SK-N-DZ (cell line): ENCODE results near the gene LSM14B.
A peak's percentile ranks its signal among the peaks of the same experiment; 100 is the strongest.

Source experiments
- DNase-seq: peaks from one replicate; pipeline ENCODE4 v3.0.0-alpha.2; 2015; ENCODE audit warnings: low spot score

LSM14B gene

DNA sequence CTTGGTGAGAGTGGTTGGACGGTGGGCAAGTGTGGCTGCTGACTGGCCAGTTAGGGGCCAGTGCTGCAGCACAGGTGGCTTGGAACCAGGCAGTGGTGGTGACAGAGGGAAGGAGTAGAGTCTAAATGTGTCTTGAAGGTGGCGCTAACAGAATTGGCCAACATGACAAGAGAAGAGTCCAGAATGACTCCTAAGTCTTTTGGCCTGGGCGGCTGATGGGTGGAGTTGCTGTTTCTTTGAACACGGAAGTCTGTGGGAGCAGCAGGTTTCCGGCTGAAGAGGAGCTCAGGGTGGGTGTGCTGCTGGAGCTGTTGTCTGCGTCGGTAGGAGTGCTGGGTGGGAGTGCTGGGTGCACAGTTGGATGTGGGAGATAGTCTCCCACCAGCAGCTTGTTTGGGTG, 10.1 kb downstream of the LSM14B start:
- no peak for DNase-seq

DNA sequence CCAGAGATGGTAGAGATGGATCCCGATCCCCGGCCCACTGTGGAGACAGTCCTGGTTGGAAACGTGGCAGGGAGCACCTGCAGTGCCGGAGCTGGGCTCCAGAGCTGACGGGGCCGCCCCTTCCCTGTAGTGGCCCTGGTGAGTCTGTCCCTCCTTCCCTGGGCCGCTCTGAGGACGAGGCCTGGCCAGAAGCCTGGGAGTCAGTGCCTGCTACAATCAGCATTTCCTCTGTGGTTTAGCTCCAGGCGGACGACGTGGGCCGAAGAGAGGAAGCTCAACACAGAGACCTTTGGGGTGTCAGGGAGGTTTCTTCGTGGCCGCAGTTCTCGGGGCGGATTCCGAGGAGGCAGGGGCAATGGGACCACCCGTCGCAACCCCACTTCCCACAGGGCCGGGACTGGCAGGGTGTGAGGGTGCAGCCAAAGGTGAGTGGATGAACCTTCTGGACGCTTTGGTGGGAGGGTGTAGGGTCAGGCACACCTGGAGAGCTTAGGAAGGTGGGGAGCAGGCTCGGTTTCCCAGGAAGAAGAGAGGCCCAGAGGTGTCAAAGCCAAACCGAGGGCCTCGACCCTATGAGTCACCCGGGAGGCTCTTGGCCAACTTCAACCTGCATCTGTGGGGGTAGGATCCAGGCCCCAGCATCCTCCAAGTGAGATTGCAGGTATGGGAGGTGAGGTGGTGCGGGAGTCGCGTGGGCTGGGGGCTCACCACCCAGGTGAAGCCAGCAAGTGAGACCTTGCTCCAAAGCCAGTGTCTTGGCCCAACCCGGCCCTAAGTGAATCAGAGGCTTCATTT, 11.0 kb downstream of the LSM14B start:
- DNase-seq, result no peak

- no peak for DNase-seq
These were observed 11.6 kb downstream of the LSM14B start for GRCh38 chr20:62133864-62134263.

DNA sequence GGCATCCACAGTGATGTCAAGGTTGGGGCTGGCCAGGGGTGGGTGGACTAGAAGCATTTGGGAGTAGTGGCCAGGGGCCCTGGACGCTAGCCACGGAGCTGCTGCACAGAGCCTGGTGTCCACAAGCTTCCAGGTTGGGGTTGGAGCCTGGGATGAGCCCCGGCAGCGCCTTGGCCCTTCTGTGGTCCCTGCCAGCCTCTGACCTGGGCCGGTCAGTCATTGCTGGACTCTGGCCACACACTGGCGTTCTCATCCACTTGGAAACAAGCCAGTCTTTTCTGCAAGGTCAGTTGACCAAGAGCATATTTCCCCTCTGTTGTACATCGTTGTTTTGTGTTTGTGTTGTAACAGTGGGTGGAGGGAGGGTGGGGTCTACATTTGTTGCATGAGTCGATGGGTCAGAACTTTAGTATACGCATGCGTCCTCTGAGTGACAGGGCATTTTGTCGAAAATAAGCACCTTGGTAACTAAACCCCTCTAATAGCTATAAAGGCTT, 12.5 kb downstream of the LSM14B start:
- DNase-seq, result no peak

DNA sequence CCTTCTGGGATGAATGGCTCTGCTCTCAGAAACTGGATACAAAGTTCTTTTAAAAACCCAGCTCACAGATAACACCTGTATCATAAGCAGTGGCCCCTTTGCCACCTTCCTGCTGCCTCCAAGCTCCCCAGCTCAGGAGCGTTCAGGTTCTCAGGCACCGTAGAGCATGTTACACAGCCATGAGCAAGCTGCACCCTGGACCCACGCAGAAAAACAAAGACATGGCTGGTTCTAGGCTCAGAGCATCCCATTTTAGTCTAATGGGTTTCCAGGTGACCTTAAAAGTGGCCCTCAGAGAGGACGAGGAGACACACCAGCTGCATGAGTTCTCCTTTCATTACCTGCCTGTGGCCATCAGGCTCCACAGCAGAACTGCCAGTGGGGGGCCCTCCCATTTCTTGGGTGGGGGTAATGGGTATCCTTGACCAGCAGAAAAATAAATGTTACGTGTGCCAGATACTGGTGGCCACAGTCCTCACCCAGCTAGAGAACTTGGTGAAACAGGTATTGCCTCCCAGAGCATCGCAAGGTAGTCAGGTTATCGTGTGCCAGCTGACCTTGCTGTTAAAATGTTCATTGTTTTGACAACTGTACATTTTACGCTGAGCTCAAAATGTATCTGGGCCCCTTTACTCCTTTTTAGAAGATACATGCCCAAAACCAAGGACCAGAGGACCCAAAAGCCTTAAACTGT, 13.4 kb downstream of the LSM14B start:
- DNase-seq, result no peak

DNA sequence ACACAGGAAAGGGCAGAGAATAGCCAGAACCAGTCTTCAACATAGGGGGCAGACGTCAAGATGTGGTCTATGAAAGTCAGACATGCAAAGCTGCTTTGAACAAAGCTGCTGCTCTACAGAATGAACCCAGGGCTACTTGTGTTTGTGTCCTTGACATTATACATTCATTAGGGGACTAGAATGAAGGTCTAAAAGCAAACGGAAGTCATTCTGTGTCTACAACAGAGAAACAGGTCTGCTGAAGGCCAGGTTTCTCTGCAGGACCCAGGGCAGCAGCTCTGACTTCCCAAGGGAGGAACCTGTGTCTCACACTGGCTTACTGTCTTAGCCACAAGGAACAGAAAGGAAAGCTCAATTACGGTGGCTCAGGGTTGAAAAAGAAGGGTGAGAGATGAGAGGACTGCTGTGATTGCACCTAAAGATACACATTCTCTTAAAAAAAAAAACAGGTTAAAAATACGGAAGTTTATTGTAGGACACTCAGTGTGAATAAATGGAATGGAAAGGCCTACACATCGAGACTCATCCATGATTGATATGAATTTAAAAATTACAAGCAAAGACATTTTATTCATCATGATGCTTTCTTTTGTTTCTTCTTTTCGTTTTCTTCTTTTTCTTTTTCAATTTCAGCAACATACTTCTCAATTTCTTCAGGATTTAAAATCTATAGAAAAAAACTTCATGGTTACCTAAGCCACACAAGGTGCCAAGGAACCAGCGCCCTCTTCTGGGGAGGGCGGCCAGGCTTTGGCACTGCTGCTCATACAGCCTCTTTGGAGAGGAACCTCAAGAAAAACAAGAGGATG, 14.2 kb downstream of the LSM14B start:
- peak; percentile 69 for DNase-seq

GRCh38 chr20:62137092-62137384, 14.8 kb downstream of the LSM14B start:
- no peak for DNase-seq

GRCh38 chr20:62137478-62138203, 15.4 kb downstream of the LSM14B start:
- no peak for DNase-seq

DNA sequence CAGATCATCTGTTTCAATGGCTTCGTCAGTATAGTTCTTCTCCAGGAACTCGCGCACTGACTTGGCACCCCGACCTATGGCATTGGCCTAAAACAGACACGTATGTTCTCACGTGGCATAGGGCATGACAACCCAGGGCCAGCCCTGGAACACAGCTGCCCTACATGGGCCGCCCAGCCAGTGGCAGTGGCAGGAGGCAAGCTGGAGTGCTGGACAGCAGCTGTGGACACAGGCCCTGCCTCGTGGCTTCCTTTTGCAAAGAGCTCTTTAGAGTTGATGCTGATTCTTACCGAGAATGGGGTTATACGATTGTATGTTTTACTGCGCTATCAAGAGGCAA, 15.9 kb downstream of the LSM14B start:
- DNase-seq, result no peak

DNA sequence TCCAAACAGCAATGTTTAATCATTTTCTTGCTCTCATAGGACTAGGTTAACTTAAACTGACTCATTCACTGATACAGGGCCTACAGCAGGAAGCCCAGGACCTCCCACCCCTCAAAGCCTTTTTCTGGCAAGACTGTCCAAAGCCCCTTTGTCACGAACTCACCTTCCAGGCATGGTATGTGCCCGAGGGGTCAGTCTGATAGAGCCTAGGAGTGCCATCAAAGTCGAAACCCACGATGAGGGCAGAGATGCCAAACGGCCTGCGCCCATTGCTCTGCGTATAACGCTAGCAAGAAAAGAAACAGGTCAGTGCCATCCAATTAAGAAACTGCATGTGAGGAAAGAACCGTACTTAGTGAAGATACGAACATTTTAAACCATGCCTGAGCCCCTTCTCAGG, 16.6 kb downstream of the LSM14B start:
- no peak for DNase-seq

DNA sequence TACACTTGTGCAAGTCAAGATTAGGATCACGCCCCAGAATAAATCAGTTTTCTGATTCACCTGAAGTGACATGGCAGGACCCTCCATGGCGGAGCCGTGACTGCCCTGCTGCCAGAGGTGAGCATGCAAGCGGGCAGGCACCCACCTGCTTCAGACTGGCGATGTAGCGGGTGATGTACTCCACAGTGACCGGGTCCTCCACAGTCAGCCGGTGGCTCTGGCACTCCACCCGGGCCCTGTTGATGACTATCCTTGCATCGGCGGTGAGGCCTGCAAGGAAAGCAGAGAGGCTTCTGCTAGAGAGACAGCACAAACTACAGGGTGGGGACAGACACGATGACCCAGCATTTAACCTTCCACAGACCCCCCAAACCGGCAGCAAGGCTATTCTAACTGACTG, 17.4 kb downstream of the LSM14B start:
- no peak for DNase-seq

DNA sequence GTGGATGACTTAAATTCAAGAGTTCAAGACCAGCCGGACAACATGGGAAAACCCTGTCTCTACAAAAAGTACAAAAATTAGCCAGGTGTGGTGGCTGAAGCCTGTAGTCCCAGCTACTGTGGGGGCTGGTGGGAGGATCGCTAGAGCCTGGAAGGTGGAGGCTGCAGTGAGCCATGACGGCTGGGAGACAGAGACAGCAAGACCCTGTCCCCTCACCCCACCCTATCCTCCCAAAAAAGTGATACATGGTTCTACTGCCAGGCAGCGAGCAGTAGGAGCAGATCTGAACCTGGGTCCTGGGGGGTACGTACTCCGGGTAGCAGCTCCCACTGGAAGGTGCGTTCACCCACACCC, 18.7 kb downstream of the LSM14B start:
- no peak for DNase-seq

- peak; percentile 60 for DNase-seq
These were observed 19.3 kb downstream of the LSM14B start for GRCh38 chr20:62141397-62142251.

GRCh38 chr20:62142252-62143080, 20.2 kb downstream of the LSM14B start:
- DNase-seq, result no peak

GRCh38 chr20:62143081-62143956, 21.0 kb downstream of the LSM14B start, which contains the start of the genes PSMA7 and SS18L1:
TSS of gene PSMA7 (minus strand) at chr20:62143394. CDS start at chr20:62143303, 91 bp downstream.
TSS of gene SS18L1 (plus strand) at chr20:62143769. CDS start at chr20:62143821, 52 bp downstream.
- peak; percentile 86 for DNase-seq

DNA sequence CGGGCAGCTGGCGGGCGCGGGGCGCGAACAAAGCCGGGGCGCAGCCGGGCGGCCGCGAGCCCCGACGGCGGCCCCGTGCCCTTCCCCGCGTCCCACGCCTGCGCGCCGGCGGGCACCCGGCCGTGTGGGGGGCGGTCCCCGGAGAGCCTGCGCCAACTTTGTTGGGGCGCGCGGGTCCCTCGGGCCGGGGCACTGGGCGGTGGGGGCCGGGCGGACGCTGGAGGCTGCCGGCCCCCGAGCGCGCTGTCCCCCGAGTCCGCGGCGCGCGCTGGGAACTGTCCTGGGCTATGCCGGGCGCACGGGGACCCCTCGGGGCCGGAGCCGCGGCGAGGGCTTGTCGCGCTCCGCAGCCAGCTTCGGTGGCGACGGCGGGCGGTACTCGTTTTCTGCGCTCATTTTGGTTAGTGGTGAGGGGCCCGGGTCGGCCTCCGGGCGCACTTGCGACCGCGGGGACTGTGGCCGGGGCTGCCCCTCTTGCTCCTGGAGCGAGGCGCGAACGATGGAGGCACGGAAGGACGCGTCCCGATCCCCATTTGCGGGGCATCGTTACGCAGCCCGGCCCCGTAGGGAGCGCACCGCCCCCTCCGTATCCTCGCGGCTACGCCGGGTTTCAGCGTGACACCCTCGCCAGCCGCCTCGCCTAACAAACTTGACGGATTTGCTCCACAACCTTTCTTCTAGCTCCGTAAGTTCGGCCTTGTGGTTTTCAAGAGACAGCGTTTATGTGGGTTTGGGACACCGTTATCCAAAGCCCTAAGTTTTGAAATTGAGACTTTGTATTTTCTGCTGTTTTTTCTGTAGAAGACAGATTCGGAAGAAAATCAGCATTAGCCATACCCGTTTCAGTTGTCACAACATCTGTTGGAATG, 21.9 kb downstream of the LSM14B start:
- DNase-seq, result peak; percentile 56

DNA sequence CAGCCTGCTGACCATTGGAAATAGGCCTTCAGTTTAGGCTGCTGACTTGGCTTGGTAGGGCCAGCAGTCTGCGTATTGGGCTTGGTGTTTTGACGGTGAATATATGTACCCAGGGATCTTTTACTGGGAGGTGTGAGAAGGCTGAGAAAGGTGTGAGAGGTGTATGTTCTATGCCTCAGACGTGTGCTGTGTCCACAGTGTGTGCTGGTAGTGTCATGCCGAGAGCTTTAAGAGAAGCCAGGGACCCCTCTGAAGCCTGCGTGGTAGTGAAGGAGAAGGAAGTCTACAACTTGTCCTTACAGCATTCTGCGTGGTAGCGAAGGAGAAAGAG, 23.4 kb downstream of the LSM14B start:
- DNase-seq, result no peak
